Natural killer cell (primary cell): ENCODE data around the gene FN3K. TPM values are rescaled to one million over a fixed set of nuclear protein-coding genes. Genes with fewer than 3 reads are reported as not detected.

Experiments
- ATAC-seq, 3 donors: fragments of 150-1000 bp in 2 of 3; fragments of 200-7000 bp in 1 of 3; cut with Tn5 transposase; 1 replicate in 1 of 3; 2 replicates in 2 of 3; pipeline ENCODE4 v1.10.0; 2021; ENCODE audit warnings: mild to moderate bottlenecking in 2 of 3, moderate library complexity in 2 of 3
- DNase-seq, 2 donors: peaks; one replicate each; pipeline versions ENCODE4 v3.0.0 to v3.0.0-alpha.2; 2013 to 2021; ENCODE audit warnings: mixed read lengths in 1 of 2
- H3K27ac ChIP-seq: one replicate; pipeline ENCODE4 v1.5.1; 2013; ENCODE audit warnings: mild to moderate bottlenecking, low read length
- H3K27me3 ChIP-seq: one replicate; pipeline ENCODE4 v1.6.1; 2013; ENCODE audit warnings: low read length; ENCODE audit not compliant: control insufficient read depth, insufficient read depth
- H3K36me3 ChIP-seq: one replicate; pipeline ENCODE4 v1.6.1; 2013; ENCODE audit warnings: low read length; ENCODE audit not compliant: control insufficient read depth, insufficient read depth
- H3K4me1 ChIP-seq: one replicate; pipeline ENCODE4 v1.6.1; 2013; ENCODE audit warnings: low read length; ENCODE audit not compliant: control insufficient read depth, insufficient read depth
- H3K4me3 ChIP-seq: one replicate; pipeline ENCODE4 v1.5.1; 2013; ENCODE audit warnings: low read length
- H3K9me3 ChIP-seq: one replicate; pipeline ENCODE4 v1.6.1; 2013; ENCODE audit warnings: low read length; ENCODE audit not compliant: control insufficient read depth, insufficient read depth
- H3K27ac Mint-ChIP-seq, 2 donors: one replicate each; pipeline ENCODE4 v1.8.0; 2022; ENCODE audit warnings: mild to moderate bottlenecking in 2 of 2, mixed read lengths in 2 of 2, moderate library complexity in 1 of 2
- H3K27me3 Mint-ChIP-seq, 2 donors: one replicate each; pipeline ENCODE4 v1.8.0; 2022; ENCODE audit warnings: low read depth in 2 of 2, mixed read lengths in 2 of 2
- H3K36me3 Mint-ChIP-seq: one replicate; pipeline ENCODE4 v1.8.0; 2022; ENCODE audit warnings: mixed read lengths
- H3K4me1 Mint-ChIP-seq, 2 donors: one replicate each; pipeline ENCODE4 v1.8.0; 2022; ENCODE audit warnings: mixed read lengths in 2 of 2
- H3K4me3 Mint-ChIP-seq: one replicate; pipeline ENCODE4 v1.8.0; 2022; ENCODE audit warnings: mild to moderate bottlenecking, moderate library complexity, mixed read lengths
- H3K9me3 Mint-ChIP-seq, 2 donors: one replicate each; pipeline ENCODE4 v1.8.0; 2022; ENCODE audit warnings: mixed read lengths in 2 of 2
- WGBS: methylation state at CpG from one replicate; pipeline ENCODE4 v1.1.7; 2013; ENCODE audit warnings: missing lambda C conversion rate; ENCODE audit not compliant: insufficient coverage; 5-methylcytosine and 5-hydroxymethylcytosine counted together
- intact Hi-C: fragments of 100-400 bp; cut with micrococcal nuclease; formaldehyde crosslinking; loops from one replicate; pipeline ENCODE4 v1.14.2; 2022
- total RNA-seq, 4 donors: library from RNA; stranded (reverse); fragments of 120-200 nt in 1 of 4; gene quantifications; one replicate each; pipeline versions ENCODE4 v1.2.3 to v1.2.4, GENCODE V29; 2013 to 2022
- TF ChIP-seq, protein P1 (sequence below): fragments of 200-600 bp; IDR thresholded peaks from one replicate; pipeline ENCODE4 v1.8.0; 2022; ENCODE audit warnings: antibody characterized with exemption

The FN3K gene
- total RNA-seq, 3 donors from 2014 or later (not counting 1 experiment from before 2014, with no cell fraction given), result 4.9 to 6.1 (median 5.5) TPM

DNA sequence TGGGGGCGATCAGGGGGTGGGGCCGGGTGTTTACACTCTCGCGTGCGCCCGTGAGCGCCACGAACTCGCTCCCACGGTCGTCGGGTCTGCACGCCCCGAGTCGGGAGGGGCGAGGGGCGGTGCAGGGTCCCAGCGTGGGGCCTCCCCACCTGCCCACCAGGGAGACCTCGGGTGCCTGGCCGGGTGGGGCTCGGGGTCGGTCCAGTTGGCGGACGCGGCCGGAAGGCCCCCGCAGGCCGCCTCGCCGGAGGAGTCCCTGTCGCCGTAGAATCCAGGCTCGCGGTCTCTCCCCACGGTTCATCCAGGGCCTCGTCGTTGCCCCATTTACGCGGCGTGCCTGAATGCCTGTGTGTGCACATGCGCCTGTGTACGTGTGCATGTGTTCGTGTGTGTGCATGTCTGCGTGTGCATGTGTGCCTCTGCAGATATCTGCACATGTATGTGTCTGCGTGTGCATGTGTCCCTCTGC is 36.4 kb upstream of the FN3K start:
- Histone ChIP-seq H3K4me3 (peak overlapping the region; percentile 43), H3K36me3 (no peaks in the 10 kb centered on the region), H3K27ac (no peak overlapping the region), H3K9me3 (peaks cover 7% of the 10 kb centered on the region), H3K27me3 (peaks cover 8% of the 10 kb centered on the region), H3K4me1 (peaks cover 18% of the 10 kb centered on the region)
- intact Hi-C loops, result no loop called here
- TF ChIP-seq, protein P1, sequence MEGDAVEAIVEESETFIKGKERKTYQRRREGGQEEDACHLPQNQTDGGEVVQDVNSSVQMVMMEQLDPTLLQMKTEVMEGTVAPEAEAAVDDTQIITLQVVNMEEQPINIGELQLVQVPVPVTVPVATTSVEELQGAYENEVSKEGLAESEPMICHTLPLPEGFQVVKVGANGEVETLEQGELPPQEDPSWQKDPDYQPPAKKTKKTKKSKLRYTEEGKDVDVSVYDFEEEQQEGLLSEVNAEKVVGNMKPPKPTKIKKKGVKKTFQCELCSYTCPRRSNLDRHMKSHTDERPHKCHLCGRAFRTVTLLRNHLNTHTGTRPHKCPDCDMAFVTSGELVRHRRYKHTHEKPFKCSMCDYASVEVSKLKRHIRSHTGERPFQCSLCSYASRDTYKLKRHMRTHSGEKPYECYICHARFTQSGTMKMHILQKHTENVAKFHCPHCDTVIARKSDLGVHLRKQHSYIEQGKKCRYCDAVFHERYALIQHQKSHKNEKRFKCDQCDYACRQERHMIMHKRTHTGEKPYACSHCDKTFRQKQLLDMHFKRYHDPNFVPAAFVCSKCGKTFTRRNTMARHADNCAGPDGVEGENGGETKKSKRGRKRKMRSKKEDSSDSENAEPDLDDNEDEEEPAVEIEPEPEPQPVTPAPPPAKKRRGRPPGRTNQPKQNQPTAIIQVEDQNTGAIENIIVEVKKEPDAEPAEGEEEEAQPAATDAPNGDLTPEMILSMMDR, result no peak
- H3K4me1 Mint-ChIP-seq, result peaks cover 0 to 5% of the 10 kb centered on the region in 2 donors
- no peak for DNase-seq
- H3K9me3 Mint-ChIP-seq, result no peaks in the 10 kb centered on the region
- WGBS, result 7% methylated on average over 45 of the region's 45 CpGs
- no peak for ATAC-seq
- H3K36me3 Mint-ChIP-seq, result no peaks in the 10 kb centered on the region
- H3K27ac Mint-ChIP-seq, result peak overlapping the region in 1 of 2 donors; percentile 59
- H3K4me3 Mint-ChIP-seq, result peak overlapping the region; percentile 90
- H3K27me3 Mint-ChIP-seq, result no peaks in the 10 kb centered on the region

DNA sequence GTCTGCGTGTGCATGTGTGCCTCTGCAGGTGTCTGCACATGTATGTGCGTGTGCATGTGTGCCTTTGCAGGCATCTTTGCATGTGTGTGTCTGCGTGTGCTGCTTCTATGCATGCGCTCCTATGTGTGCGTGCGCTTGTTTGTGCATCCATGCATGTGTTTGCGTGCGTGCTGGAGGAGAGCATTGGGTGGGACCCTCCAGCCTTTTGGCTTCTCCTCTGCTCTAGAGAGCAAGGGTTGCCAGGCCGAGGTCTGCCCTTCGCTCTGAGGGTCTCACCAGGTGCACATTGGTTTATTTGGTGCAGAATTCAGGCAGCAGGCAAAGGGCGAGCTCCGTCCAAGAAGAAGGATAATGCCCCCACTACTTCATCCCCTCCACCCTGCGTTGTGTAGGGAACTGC is 35.9 kb upstream of the FN3K start:
- Mint-ChIP-seq H3K36me3 (no peaks in the 10 kb centered on the region), H3K4me3 (peak overlapping the region; percentile 90)
- no peak overlapping the region for H3K4me3 ChIP-seq

DNA sequence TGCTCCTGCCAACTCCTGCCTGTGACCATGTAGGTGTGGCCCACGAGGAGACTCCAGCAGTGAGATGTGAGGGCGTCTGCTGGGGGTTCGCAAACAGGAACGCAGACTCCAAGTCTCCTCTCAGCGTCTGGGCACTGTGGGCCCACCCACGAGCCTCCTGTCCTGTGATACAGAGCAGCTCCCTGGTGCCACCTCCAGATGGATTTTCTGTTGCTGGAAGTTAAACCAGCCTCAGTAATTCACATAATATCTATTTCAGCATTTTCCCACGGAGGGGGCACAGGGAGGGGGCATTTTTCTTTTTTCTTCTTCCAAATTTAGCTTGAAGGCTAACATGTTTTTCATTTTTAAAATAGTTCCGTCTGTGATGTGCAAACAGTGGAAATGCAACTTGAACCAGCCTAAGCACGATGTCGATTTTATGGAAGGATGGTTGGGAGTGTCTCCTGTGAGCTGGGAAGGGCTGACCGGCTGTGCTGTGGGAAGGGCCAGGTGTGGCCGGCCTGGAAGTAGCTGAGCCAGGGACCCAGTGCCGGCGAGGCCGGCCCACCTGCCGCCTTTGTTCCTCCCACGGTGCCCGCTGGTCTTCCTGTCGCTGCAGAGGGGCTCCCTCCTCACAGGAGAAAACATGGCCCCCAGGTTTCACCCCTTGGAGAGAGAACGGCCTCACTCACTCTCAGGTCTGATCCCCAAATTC is 33.0 kb upstream of the FN3K start:
- TF ChIP-seq, protein P1, result no peak
- H3K9me3 ChIP-seq, result no peaks in the 10 kb centered on the region
- Mint-ChIP-seq H3K27me3 (no peaks in the 10 kb centered on the region), H3K36me3 (no peaks in the 10 kb centered on the region), H3K4me1 (peaks cover 0 to 5% of the 10 kb centered on the region in 2 donors), H3K27ac (no peak overlapping the region), H3K9me3 (no peaks in the 10 kb centered on the region), H3K4me3 (no peak overlapping the region)
- no peaks in the 10 kb centered on the region for H3K36me3 ChIP-seq
- ATAC-seq (no peak), DNase-seq (no peak)
- no peak overlapping the region for H3K4me3 ChIP-seq
- peaks cover 12% of the 10 kb centered on the region for H3K4me1 ChIP-seq
- intact Hi-C loops, result no loop called here
- peaks cover under 1% of the 10 kb centered on the region for H3K27me3 ChIP-seq
- H3K27ac ChIP-seq, result no peak overlapping the region
- WGBS, result 85% methylated on average over 20 of the region's 20 CpGs

More for the DNA sequence above, 35.9 kb upstream of the FN3K start:
- DNase-seq (no peak), ATAC-seq (no peak)
- intact Hi-C loops, result no loop called here
- Histone ChIP-seq H3K4me1 (peaks cover 18% of the 10 kb centered on the region), H3K9me3 (peaks cover 1% of the 10 kb centered on the region), H3K36me3 (no peaks in the 10 kb centered on the region), H3K27ac (no peak overlapping the region), H3K27me3 (peaks cover 8% of the 10 kb centered on the region)
- H3K9me3 Mint-ChIP-seq, result no peaks in the 10 kb centered on the region
- 92% methylated on average over 10 of the region's 13 CpGs for WGBS
- H3K4me1 Mint-ChIP-seq, result peaks cover 0 to 5% of the 10 kb centered on the region in 2 donors
- H3K27ac Mint-ChIP-seq, result peak overlapping the region in 1 of 2 donors; percentile 59
- no peaks in the 10 kb centered on the region for H3K27me3 Mint-ChIP-seq
- TF ChIP-seq, protein P1, result no peak
